Skin epidermis (tissue), 12 donors: ENCODE measurements around the gene APBA1.

Experiments
- H3K27ac ChIP-seq, 21 experiments: fragments of 200-600 bp; sonication (generic) in 11 of 21; one replicate each; pipeline ENCODE4 v1.5.0; 2020; ENCODE audit warnings: mild to moderate bottlenecking in 3 of 21, inconsistent platforms in 2 of 21, moderate library complexity in 2 of 21
- H3K4me3 ChIP-seq, 7 experiments: fragments of 200-600 bp; sonication (generic) in 2 of 7; one replicate each; pipeline ENCODE4 v1.5.0; 2020; ENCODE audit warnings: inconsistent platforms in 2 of 7, mild to moderate bottlenecking in 2 of 7, moderate library complexity in 1 of 7

APBA1 gene

DNA sequence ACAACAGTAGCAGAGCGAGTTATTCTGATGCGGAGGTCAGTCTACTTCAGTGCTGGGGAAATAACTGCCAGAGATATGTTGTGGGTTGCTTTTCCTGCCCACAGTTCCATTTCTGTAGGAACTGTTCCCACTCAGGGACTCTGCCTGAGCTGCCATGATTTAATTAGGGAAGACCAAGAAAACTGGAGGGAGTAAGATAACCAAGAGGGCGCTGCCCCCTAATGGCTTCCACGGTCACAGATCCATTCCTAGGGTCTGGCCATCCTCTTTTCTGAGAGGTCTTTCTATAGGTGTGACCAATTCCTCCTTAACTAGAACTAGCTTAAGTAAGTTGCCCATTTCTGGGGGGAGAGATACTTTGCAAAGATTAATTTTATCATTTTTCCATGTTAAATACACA is 125.9 kb downstream of the APBA1 start:
- H3K4me3 ChIP-seq, result no peak overlapping the region
- H3K27ac ChIP-seq, result no peak overlapping the region

DNA sequence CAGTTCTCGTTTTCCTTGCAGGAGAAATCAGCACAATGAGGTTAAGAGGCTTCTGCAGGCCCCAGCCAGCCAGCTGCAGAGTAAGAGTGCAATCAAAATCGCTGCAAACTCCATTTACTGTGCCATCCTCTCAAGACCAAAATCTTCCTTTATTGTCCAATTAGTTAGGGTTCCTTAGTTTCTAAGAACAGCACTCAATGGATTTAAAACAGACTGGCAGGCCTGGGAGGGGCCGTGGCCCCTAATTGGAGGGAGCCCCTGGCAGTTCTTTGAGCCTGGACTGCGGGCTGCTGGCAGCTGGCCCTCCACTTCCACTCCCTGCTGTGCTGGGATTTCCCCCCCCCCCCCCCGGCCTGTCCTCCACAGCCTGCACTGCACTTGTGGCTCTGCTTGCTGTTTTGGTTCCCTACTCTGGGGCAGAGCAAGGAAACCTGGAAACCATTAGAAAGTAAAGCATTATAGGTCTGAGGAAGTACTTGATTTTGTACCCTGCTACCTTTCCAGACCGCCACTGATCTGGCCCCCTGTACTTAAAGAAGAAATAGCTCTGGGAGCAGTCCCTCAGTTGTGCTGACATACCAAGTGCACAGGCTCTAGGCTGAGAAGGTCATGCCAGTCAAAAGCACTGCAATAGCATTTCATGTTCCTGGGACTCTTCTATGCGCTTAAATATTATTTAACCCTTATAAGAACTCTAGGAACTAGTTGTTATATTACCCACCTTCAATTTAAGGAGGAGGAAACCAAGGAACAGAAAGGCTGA is 129.0 kb downstream of the APBA1 start:
- H3K4me3 ChIP-seq, result no peak overlapping the region
- no peak overlapping the region for H3K27ac ChIP-seq

DNA sequence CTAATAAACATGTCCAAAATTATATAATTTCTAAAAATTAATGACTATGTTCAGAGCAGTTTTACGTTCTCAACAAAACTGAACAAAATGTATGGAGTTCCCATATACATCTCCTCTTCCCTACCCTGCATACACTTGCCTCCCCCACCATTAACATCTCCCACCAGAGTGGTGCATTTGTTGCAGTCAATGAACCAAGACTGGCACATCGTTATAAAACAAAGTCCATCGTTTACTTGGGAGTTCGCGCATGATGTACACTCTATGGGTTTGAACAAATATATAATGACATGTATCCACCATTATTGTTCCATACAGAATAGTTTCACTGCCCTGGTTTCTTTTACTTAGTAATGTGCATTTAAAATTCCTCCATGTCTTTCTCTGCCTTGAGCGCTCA is 130.1 kb downstream of the APBA1 start:
- H3K27ac ChIP-seq, result no peak overlapping the region
- no peak overlapping the region for H3K4me3 ChIP-seq

DNA sequence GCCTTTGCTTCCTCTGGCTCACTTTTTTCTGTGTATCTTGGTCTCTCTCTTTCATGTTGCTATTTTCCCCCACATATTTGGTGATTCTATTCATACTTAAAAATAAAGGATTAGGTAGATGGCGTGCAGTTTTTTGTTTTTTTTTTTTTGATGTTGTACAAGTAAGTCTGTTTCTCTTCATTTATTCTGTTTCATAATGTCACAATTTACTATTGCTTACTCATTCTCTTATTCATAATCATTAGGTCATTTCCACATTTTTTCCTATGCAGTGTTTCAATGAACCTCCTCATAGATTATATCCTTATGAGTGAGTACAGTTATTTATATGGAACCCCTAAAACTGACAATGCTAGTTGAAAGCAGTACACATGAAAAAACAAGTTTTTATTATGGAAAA is 136.3 kb downstream of the APBA1 start:
- no peak overlapping the region for H3K27ac ChIP-seq
- H3K4me3 ChIP-seq, result no peak overlapping the region

DNA sequence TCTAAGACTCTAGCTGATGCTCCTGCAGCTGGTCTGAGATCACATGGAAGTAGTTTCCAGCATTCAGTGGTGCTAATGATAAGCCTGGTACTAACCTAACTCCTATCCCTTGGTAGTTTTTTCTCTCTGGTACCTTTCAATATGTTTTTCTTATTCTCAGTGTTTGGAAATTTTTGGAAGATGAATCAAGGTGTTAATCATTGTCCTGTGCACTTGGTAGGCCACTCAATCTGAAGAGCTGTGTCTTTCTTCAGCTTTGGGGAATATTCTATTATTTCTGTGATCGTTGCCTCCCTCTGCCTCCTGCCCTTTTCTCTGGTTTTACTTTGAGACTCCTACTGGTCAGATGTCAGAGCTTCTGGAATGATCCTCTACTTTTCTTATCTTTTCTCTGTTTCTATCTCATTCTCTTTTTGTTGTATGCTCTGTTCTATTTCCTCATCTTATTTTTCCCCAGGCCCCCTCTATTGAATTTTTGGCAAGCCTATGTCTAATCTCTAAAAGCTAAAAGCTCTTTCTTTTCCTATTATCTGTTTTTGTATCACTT is 136.8 kb downstream of the APBA1 start:
- Histone ChIP-seq H3K4me3 (no peak overlapping the region), H3K27ac (no peak overlapping the region)

DNA sequence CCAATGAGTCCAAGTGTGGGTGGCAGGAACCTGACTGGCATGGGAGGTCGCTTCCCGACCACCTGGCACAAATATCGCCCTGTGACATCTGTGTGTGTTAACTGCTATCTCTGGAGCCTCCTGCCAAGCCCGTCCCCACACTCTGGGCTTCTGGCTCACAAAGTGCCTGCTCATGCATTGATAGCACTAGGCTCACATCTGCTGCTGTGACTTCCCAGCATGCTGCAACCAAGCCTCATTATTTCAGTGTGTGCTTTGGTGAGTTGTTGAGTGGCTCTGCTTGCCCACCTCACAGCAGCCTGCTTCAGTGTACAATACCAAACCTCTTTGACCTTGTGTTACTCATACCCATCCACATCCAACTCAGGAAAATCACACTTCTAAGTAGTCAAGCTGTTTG is 139.8 kb downstream of the APBA1 start:
- Histone ChIP-seq H3K4me3 (no peak overlapping the region), H3K27ac (no peak overlapping the region)

DNA sequence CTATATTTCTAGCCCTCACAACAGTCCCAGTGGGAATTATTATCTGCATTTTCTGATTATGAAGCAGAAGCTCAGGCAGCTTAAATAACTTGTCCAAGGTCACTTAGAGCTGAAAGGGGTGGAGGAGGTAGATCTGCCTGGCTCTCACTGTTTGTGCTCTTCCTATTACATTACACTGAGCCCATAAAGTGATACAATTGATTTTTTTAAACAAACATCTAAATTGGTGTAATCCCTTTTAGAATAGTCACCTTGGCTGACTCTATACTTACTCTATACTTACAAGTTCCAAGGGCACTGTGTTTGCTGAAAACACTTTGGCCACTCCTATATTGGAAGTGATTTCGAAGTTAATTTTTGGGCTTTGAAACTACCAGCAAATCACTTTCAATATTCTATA is 144.7 kb downstream of the APBA1 start:
- H3K27ac ChIP-seq, result no peak overlapping the region
- H3K4me3 ChIP-seq, result no peak overlapping the region

DNA sequence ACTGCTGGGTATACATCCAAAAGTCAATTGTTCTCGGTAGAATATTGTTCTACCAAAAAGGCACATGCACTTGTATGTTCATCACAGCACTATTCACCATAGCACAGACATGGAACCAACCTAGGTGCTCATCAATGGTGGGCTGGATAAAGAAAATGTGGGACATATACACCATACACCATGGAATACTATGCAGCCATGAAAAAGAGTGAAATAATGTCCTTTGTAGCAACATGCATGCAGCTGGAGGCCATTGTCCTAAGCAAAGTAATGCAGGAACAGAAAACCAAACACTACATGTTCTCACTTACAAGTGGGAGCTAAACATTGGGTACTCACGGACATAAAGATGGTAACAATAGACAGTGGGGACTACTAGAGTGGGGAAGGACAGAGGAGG is 145.5 kb downstream of the APBA1 start:
- Histone ChIP-seq H3K4me3 (no peak overlapping the region), H3K27ac (no peak overlapping the region)

DNA sequence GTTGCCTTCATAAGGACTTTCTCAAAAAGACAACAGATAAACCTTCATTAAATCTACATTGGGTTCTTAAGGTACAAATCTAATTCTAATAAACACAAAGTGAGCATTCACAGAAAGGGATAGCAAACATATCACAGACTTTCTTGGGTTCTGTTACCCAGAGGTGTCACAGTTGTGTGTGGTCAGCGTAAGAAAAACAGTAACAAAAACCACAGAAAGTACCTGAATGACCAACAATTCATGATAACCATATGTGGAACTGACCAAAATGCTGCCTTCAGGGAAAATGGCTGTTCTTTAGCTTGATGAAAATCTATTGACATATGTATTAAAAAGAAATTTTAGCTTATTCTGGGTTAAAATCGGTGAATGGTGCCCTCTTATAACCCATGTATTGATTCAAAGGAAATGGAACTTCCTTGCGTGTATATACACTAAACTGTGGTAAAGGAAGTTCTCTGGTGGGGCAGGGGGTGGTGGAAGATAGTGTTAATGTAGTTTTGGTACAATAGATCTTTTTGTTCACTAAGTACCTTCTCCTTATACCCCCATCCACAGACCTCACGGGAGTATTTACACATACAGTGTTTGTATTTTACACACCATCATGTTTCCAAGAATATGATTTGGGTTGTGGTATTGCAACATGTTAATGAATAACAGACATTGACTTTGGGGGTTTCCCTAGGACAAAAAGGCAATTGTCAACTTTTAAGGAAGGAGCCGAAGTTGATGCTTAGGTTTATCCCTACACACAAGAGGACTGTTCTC is 152.5 kb downstream of the APBA1 start:
- Histone ChIP-seq H3K4me3 (no peak overlapping the region), H3K27ac (no peak overlapping the region)

DNA sequence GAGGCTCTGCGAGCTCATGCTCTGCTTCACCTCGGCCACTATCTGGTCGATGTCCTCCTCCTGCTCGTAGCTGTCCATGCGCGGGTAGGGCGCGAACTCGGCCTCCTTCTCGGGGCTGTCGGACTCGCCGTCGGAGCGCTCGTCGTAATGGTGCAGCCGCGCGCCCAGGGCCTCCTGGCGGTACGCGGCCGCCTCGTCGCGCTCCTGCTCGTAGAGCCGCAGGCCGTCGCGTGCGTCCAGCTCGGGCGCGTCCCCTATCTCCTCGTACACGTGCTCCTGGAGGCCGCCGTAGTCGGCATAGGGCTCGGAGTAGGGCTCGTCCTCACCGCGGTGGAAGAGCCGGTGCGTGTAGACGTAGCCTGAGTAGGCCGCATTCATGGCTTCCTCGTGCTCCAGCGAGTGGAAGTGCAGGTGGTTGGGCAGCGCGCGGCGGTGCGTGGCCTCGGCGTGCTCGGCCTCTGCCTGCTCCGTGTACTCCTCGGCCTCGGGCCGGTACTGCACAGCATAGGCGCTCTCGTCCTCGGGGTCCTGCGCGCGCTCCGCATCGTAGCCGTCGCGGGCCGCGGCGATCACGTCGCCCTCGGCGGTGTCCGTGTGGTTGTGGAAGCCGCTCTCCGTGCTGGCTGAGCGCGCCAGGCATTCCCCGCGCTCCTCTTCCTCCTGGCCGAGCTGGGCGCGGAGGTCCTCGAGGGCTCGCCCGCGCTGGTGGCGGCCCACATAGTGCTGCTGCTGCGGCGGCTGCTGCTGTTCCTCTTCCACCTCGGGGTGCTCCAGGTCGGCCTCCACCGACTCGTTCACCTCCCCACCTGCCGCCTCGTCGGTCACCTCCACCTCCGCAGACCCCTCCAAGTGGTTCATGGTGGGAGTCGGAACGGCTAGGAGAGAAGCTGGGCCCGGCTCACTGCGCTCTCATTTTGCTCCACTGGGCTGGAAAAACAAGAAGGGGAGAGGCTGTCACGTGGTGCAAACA is 155.5 kb downstream of the APBA1 start:
- no peak overlapping the region for H3K27ac ChIP-seq
- no peak overlapping the region for H3K4me3 ChIP-seq

DNA sequence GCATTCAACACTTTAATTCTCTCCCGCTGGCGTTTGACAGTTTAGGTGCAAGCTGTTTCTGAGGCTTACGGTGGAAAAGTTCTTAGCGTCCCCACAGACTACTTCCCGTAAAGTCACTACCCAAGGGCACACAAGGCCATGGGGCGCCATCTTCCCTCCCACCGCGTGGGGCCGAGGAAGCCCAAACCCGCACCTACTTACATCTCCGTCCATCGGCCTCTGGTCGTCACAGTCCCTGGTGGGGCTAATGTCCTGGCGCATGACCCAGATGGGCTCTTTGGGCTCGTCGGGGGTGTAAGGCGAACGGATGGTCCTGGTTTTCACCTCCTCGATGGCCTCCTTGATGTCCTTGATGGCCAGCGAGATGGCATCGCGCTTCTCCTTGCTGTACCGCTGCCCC is 156.4 kb downstream of the APBA1 start:
- Histone ChIP-seq H3K4me3 (no peak overlapping the region), H3K27ac (no peak overlapping the region)

DNA sequence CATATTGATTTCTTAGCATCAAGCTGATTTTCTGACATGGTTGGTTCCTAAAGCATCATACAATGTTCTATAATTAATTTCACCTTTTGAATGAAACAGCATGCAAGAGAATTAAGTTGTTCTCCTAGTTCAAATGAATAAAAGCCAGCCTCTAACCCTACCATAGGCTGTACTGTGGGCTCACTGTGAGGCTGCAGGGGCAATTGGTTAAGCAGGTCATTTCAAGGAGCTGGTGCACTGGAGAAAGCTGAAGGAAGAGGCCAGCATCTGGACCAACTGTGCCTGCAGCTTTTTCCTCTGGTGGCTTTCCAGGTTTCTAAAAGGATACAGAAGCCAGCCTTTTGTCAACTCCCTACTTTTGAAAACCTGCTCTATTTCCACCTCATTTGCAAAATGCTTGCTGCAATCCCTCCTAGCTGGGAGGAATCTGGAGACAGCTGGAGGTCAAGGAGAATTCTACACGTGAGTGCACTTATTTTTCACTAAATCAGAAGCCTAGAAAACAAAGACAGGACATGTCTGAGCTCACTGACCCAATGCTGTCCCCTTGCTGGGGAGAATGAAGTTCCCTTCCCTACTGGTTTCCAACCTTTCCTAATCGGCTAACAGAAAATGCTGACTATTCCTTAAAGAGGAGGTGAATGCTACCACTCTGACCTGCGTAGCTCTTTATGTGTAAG is 158.9 kb downstream of the APBA1 start:
- Histone ChIP-seq H3K4me3 (no peak overlapping the region), H3K27ac (no peak overlapping the region)

DNA sequence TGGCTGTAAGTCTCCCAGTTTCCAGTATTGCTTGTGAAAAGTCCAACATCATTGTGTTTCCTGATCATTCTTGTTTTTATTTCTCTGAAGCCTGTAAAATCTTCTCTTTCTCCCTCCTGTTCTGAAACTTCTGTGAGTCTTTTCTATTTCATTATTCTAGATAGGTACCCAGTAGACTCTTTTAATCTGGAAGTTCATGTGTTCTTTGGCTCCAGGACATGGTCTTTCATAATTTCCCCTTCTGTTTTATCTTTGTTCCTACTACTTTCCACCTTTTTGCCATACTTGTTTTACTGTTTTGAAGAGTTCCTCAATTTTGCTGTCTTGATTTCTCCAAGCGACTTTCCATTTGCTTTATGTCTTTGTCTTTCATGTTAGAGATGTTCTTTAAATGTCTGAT is 168.1 kb downstream of the APBA1 start:
- H3K4me3 ChIP-seq, result no peak overlapping the region
- H3K27ac ChIP-seq, result no peak overlapping the region

DNA sequence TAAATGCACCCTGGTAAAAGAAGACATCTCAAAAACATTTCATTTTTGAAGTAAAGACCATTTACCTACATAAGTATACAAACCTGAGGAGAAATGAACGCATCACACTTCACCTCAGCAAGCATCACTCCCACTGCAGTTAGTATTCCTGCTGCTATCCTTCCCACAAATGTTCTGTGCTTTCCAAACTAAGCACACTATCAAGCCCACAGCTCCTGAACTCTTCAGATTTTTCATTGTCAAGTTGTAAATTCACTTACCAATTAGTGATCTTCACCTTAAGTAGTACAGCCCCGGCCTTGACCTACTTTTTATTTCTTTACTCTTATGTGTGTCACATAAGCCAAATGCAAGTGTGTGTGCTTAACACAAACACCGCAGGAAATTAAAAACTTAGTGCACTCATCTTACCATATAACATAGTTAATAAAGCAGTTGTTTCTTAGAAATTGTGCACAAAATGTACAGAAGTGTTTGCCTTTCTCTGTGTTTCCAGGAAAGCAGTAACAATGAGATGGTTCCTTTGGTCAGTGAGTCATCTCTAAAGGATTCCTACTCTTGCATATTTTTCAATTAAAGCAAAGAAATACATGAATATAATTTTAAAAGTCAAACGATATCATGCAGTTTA is 169.4 kb downstream of the APBA1 start:
- H3K4me3 ChIP-seq, result no peak overlapping the region

DNA sequence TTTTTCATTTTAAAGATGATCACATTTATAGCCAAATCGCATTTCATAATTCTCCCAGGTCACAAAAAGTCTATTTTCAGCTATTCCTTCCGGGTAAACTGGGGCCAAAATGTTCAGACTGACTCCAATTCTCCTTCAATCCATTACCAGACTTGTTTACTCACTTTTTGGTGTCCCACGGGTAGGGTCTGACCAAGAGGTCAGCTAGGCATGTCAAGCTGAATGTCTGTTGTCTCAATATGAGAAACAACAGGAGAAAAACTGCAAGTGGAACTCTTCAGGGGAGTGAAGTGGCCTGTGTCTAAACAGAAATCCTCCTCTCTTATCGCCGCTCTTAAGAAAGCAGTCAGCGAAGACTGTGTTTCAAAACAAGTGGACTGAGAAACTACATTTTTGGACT is 171.3 kb downstream of the APBA1 start:
- Histone ChIP-seq H3K4me3 (no peak overlapping the region), H3K27ac (no peak overlapping the region)

More for the DNA sequence above, 169.4 kb downstream of the APBA1 start:
- no peak overlapping the region for H3K27ac ChIP-seq

DNA sequence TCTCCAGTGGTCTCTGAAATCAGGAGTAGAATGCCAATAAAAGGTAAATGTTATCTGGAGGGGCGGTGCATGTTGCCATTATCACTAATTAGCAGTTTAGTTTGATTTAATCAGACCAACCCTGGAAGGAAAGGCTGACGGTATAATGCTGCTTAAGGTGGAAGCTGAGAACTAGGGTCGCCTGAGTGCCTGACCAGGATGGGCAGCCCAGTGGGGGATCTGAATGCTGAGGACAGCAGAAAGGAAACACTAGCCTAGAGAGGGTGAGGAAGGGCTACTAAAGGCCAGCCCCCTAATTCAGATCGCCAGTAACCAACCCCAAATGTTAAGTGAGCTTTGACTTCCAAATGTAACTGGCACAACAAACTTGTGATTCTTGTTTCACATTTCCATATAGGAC is 172.2 kb downstream of the APBA1 start:
- Histone ChIP-seq H3K27ac (no peak overlapping the region), H3K4me3 (no peak overlapping the region)

DNA sequence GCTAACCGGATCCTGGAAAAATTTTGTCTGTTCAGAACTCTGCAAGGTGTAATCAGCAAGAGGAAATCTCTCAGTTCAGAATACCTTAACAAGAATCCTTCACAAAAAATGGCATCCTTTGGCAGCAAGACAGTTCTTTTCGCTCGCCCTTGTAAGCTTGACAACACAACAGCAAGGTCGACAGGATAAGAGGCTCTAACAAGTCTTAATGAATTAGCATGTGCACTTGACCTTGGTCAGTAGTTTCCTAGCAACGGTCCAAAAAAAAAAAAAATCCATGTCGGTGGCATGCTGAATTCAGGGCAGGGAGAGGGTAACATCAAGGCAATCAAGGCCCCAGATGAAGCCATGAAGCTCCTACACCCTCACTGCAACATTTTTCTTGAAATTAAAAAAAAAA is 172.8 kb downstream of the APBA1 start:
- Histone ChIP-seq H3K27ac (no peak overlapping the region), H3K4me3 (no peak overlapping the region)

DNA sequence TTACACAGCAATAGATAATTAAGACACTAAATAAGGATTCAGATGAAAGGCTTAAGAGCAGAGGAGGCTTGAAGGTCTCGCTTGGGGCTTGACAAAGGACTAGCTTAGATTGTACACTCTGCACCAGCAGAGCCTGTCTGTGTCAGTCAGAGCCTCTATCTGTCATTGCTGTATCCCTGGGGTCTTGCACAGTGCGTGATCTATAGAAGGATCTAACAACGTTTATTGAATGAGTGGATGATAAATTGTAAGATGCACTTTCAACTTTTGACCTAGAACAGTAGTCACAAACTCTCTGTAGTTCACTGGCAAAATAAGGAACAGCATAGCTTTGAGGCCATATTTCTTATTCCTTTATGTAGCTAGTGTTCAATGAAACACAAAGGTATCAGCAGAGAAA is 173.7 kb downstream of the APBA1 start:
- no peak overlapping the region for H3K27ac ChIP-seq

DNA sequence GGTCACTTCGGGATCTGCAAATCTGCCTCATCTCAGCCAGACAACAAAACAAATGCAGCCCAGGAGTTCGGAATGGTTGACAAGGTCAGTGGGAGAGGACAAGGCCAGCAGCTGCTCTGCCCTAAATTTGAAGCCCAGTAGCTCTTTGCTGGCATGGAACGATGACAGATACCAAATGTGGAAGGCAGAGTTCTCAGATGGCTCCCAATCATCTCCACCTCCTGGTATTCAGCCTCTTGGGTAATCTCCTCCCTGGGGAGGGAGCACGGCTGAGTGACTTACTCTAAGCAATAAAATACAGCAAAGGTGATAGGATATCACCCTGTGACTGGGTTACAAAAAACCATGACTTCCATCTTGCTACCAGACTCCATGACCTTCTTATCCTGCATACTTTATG is 174.4 kb downstream of the APBA1 start:
- Histone ChIP-seq H3K27ac (no peak overlapping the region), H3K4me3 (no peak overlapping the region)

More for the DNA sequence above, 173.7 kb downstream of the APBA1 start:
- no peak overlapping the region for H3K4me3 ChIP-seq
